ENCODE data around the gene TPSB2. TPM values are rescaled to one million over a fixed set of nuclear protein-coding genes. Genes with fewer than 3 reads are reported as not detected.
"Not testable (repeated sequence)": the region's sequence is repeated elsewhere in the genome, so short reads cannot be mapped to it uniquely, and the experiment has no call there.

The TPSB2 gene
- total RNA-seq, 1 donor from 2014 or later, result not detected

DNA sequence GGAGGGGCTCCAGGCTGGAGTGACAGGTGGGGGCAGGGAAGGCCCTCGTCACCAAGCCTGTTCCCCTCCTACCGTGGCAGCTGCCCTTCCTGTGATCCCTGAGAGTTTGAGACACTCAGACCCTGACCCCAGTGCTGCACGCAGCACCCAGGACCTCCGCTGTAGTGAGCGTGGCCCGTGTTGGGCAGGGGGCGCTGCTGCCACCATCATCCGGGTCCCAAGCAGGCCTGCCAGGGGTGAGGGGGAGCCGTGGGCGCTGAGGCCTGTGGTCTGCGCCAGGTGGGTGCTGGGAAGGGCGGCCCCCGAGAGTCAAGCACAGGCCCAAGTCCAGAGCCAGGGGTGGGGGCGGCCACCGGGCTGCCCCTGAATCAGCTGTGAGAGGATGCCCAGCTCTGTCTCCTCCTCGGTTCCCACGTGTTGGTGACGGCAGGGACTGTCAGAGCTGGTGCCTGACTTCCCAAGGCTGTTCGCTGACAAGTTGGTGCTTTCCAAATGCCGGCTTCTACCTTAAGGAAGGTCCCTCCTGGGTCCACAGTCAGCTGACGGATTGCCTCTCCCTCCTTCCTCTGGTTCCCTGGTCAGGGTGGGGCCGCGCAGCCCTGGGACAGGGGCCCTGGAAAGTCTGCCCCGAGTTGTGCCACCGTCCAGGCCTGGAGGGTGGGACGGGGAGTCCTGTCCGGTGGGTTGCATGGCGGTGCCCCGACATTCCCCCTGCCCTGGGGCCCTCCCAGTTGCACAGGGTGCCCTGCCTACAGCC, 36.0 kb downstream of the TPSB2 start:
- no peak overlapping the region for H3K27ac Mint-ChIP-seq
- DNase-seq (ENCODE audit: low spot score, unreplicated experiment), result no peak
- peaks cover 1% of the 10 kb centered on the region for H3K4me1 Mint-ChIP-seq (ENCODE audit: low read depth)
- H3K36me3 Mint-ChIP-seq (ENCODE audit: insufficient read depth), result no peaks in the 10 kb centered on the region
- H3K4me3 Mint-ChIP-seq (ENCODE audit: low read depth), result no peak overlapping the region
- H3K9me3 Mint-ChIP-seq (ENCODE audit: low read depth), result no peaks in the 10 kb centered on the region
- TF ChIP-seq, protein P1, sequence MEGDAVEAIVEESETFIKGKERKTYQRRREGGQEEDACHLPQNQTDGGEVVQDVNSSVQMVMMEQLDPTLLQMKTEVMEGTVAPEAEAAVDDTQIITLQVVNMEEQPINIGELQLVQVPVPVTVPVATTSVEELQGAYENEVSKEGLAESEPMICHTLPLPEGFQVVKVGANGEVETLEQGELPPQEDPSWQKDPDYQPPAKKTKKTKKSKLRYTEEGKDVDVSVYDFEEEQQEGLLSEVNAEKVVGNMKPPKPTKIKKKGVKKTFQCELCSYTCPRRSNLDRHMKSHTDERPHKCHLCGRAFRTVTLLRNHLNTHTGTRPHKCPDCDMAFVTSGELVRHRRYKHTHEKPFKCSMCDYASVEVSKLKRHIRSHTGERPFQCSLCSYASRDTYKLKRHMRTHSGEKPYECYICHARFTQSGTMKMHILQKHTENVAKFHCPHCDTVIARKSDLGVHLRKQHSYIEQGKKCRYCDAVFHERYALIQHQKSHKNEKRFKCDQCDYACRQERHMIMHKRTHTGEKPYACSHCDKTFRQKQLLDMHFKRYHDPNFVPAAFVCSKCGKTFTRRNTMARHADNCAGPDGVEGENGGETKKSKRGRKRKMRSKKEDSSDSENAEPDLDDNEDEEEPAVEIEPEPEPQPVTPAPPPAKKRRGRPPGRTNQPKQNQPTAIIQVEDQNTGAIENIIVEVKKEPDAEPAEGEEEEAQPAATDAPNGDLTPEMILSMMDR (IDR thresholded peaks at IDR 0.05; ENCODE audit: unreplicated experiment), result no peak
- no peaks in the 10 kb centered on the region for H3K27me3 Mint-ChIP-seq

- DNase-seq (ENCODE audit: low spot score, unreplicated experiment), result no peak
- Mint-ChIP-seq H3K27me3 (no peaks in the 10 kb centered on the region), H3K27ac (no peak overlapping the region), H3K36me3 (ENCODE audit: insufficient read depth) (no peaks in the 10 kb centered on the region), H3K9me3 (ENCODE audit: low read depth) (no peaks in the 10 kb centered on the region), H3K4me3 (ENCODE audit: low read depth) (no peak overlapping the region), H3K4me1 (ENCODE audit: low read depth) (peaks cover 1% of the 10 kb centered on the region)
- TF ChIP-seq, protein P1 (IDR thresholded peaks at IDR 0.05; ENCODE audit: unreplicated experiment), result no peak
Measured at GRCh38 chr16:1193143-1193824, 36.7 kb downstream of the TPSB2 start.

DNA sequence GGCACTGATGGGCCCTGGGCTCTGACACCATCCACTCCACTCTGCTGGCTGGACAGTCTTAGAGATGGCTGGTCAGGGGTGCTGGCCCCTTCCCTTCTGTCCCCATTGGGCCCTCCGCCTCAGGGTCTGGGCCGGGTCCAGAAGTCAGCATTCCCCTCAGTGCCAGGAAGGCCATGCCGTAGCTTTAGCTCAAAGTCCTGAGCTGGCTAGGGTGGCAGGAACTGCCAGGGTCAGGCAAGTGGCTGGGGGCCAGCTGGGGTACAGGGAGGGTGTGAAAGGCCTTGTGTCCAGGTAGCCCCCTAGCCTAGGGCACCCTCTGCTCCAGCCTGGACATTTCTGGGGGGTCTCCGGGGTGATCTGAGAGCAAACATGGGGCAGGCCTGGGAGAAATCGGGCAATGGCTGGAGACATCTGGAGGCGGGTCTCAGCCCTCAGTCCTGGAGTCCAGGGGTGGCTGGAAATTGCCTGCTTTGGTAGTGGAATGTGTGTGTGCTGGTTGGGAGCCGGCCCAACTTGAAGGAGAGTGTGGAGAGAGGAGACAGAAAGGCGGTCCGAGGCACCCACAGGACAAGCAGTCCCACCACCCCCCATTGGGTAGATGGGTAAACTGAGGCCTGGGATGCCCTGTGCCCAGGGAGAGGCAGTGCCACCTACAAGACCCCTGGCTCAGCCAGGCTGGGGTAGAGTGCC, 37.5 kb downstream of the TPSB2 start:
- Mint-ChIP-seq H3K27ac (no peak overlapping the region), H3K27me3 (no peaks in the 10 kb centered on the region), H3K9me3 (ENCODE audit: low read depth) (no peaks in the 10 kb centered on the region), H3K4me1 (ENCODE audit: low read depth) (peaks cover 1% of the 10 kb centered on the region), H3K36me3 (ENCODE audit: insufficient read depth) (no peaks in the 10 kb centered on the region), H3K4me3 (ENCODE audit: low read depth) (no peak overlapping the region)
- DNase-seq (ENCODE audit: low spot score, unreplicated experiment), result no peak
- TF ChIP-seq, protein P1 (IDR thresholded peaks at IDR 0.05; ENCODE audit: unreplicated experiment), result no peak

DNA sequence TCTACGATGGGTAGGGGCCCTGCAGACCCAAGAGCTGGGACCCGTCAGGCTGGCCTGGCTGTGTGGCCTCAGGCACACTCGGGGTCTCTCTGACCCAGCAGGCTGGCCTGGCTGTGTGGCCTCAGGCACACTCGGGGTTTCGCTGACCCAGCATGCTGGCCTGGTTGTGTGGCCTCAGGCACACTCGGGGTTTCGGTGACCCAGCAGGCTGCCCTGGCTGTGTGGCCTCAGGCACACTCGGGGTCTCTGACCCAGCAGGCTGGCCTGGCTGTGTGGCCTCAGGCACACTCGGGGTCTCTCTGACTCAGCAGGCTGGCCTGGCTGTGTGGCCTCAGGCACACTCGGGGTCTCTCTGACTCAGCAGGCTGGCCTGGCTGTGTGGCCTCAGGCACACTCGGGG, 39.2 kb downstream of the TPSB2 start:
- not testable (repeated sequence) for H3K27me3 Mint-ChIP-seq; H3K9me3 Mint-ChIP-seq (ENCODE audit: low read depth); H3K4me1 Mint-ChIP-seq (ENCODE audit: low read depth); H3K4me3 Mint-ChIP-seq (ENCODE audit: low read depth); H3K27ac Mint-ChIP-seq; DNase-seq (ENCODE audit: low spot score, unreplicated experiment); H3K36me3 Mint-ChIP-seq (ENCODE audit: insufficient read depth)

- Mint-ChIP-seq H3K9me3 (ENCODE audit: low read depth) (no peaks in the 10 kb centered on the region), H3K27me3 (no peaks in the 10 kb centered on the region), H3K4me3 (ENCODE audit: low read depth) (no peak overlapping the region), H3K27ac (no peak overlapping the region), H3K36me3 (ENCODE audit: insufficient read depth) (peaks cover 3% of the 10 kb centered on the region), H3K4me1 (ENCODE audit: low read depth) (no peaks in the 10 kb centered on the region)
- TF ChIP-seq, protein P1 (IDR thresholded peaks at IDR 0.05; ENCODE audit: unreplicated experiment), result no peak
- no peak for DNase-seq (ENCODE audit: low spot score, unreplicated experiment)
Measured at GRCh38 chr16:1189455-1189854, 40.5 kb downstream of the TPSB2 start.

Data from progenitor cell of endocrine pancreas (in vitro differentiated cells).